ENCODE data around the gene UCHL5.

The UCHL5 gene

DNA sequence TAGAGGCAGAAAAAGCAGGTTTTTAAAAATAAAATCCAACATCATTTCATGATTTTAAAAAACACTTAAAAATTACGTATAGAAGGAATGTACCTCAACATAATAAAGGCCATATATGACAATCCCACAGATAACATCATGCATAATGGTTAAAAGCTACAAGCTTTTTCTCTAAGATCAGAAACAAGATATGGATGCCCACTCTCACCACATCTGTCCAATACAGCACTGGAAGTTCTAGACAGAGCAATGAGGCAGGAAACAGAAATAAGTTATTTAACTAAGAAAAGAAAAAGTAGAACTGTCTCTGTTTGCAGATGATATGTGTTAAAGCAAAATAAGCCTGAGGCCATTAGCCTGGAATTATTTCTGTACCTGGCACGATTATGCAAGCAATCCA lies 96.3 kb downstream of the UCHL5 start:
- DNase-seq: no peak
